Measurements from ENCODE around the gene KCNIP2. TPM values are rescaled to one million over a fixed set of nuclear protein-coding genes. Genes with fewer than 3 reads are reported as not detected.

The KCNIP2 gene
- total and polyA plus RNA-seq, 2 donors (not counting 1 experiment from before 2014, with no cell fraction given) = 0.37 to 1.8 TPM

- Histone ChIP-seq H4K20me1 (ENCODE audit: control insufficient read depth, extremely low read depth, insufficient read depth, low read length) (no peaks in the 10 kb centered on the region), H3K9me3 (ENCODE audit: control insufficient read depth, insufficient read depth, low read depth, low read length) (no peaks in the 10 kb centered on the region), H3K27ac (ENCODE audit: insufficient read depth, low read length) (no peak overlapping the region), H3K27me3 (ENCODE audit: control insufficient read depth, insufficient read depth, low read length) (no peaks in the 10 kb centered on the region), H3K4me3 (replicated peaks in 1 of 4; ENCODE audit: control extremely low read depth in 1 of 4, insufficient read depth in 1 of 4, low read depth in 3 of 4, low read length in 4 of 4) (peak overlapping the region in 2 of 4 experiments; percentile 43 to 58), H3K9ac (ENCODE audit: insufficient read depth, low read length) (no peak overlapping the region), H3K4me1 (ENCODE audit: control insufficient read depth, extremely low read depth, insufficient read depth, low read length) (peaks cover 8% of the 10 kb centered on the region), H3K79me2 (ENCODE audit: control insufficient read depth, insufficient read depth, low read length) (no peaks in the 10 kb centered on the region), H2AFZ (ENCODE audit: low read length) (no peak overlapping the region), H3K36me3 (ENCODE audit: control insufficient read depth, insufficient read depth, low read length) (no peaks in the 10 kb centered on the region), H3K4me2 (ENCODE audit: extremely low read depth, insufficient read depth, low read length) (peak overlapping the region; percentile 55)
- TF ChIP-seq EZH2 (IDR thresholded peaks at IDR 0.05; ENCODE audit: low read length, missing control alignments) (no peak), CTCF (conservative IDR thresholded peaks at IDR 0.05 in 1 of 2, IDR thresholded peaks at IDR 0.05 in 1 of 2; ENCODE audit: low read depth in 1 of 2, low read length in 2 of 2) (no peak)
- no peak for DNase-seq (ENCODE audit: low read depth in 2 of 2)
These were observed 13.9 kb downstream of the KCNIP2 start for GRCh38 chr10:101829561-101830315.

- H4K20me1 ChIP-seq (ENCODE audit: control insufficient read depth, extremely low read depth, insufficient read depth, low read length) = no peaks in the 10 kb centered on the region
- no peak overlapping the region for H2AFZ ChIP-seq (ENCODE audit: low read length)
- TF ChIP-seq CTCF (conservative IDR thresholded peaks at IDR 0.05 in 1 of 2, IDR thresholded peaks at IDR 0.05 in 1 of 2; ENCODE audit: low read depth in 1 of 2, low read length in 2 of 2) (no peak), EZH2 (IDR thresholded peaks at IDR 0.05; ENCODE audit: low read length, missing control alignments) (no peak)
- H3K79me2 ChIP-seq (ENCODE audit: control insufficient read depth, insufficient read depth, low read length) = no peaks in the 10 kb centered on the region
- H3K9me3 ChIP-seq (ENCODE audit: control insufficient read depth, insufficient read depth, low read depth, low read length) = no peaks in the 10 kb centered on the region
- peaks cover 8% of the 10 kb centered on the region for H3K4me1 ChIP-seq (ENCODE audit: control insufficient read depth, extremely low read depth, insufficient read depth, low read length)
- no peak overlapping the region for H3K4me2 ChIP-seq (ENCODE audit: extremely low read depth, insufficient read depth, low read length)
- H3K27ac ChIP-seq (ENCODE audit: insufficient read depth, low read length) = no peak overlapping the region
- H3K4me3 ChIP-seq (replicated peaks in 1 of 4; ENCODE audit: control extremely low read depth in 1 of 4, insufficient read depth in 1 of 4, low read depth in 3 of 4, low read length in 4 of 4) = no peak overlapping the region
- no peak overlapping the region for H3K9ac ChIP-seq (ENCODE audit: insufficient read depth, low read length)
- no peaks in the 10 kb centered on the region for H3K27me3 ChIP-seq (ENCODE audit: control insufficient read depth, insufficient read depth, low read length)
- DNase-seq (ENCODE audit: low read depth in 2 of 2) = no peak
- no peaks in the 10 kb centered on the region for H3K36me3 ChIP-seq (ENCODE audit: control insufficient read depth, insufficient read depth, low read length)
These were observed 14.6 kb downstream of the KCNIP2 start for GRCh38 chr10:101828766-101829551.

- Histone ChIP-seq H3K4me2 (ENCODE audit: extremely low read depth, insufficient read depth, low read length) (no peak overlapping the region), H3K9me3 (ENCODE audit: control insufficient read depth, insufficient read depth, low read depth, low read length) (no peaks in the 10 kb centered on the region), H3K4me1 (ENCODE audit: control insufficient read depth, extremely low read depth, insufficient read depth, low read length) (peaks cover 8% of the 10 kb centered on the region), H4K20me1 (ENCODE audit: control insufficient read depth, extremely low read depth, insufficient read depth, low read length) (no peaks in the 10 kb centered on the region), H3K36me3 (ENCODE audit: control insufficient read depth, insufficient read depth, low read length) (no peaks in the 10 kb centered on the region), H3K9ac (ENCODE audit: insufficient read depth, low read length) (no peak overlapping the region), H3K79me2 (ENCODE audit: control insufficient read depth, insufficient read depth, low read length) (no peaks in the 10 kb centered on the region), H2AFZ (ENCODE audit: low read length) (no peak overlapping the region), H3K4me3 (replicated peaks in 1 of 4; ENCODE audit: control extremely low read depth in 1 of 4, insufficient read depth in 1 of 4, low read depth in 3 of 4, low read length in 4 of 4) (no peak overlapping the region), H3K27ac (ENCODE audit: insufficient read depth, low read length) (no peak overlapping the region), H3K27me3 (ENCODE audit: control insufficient read depth, insufficient read depth, low read length) (no peaks in the 10 kb centered on the region)
- DNase-seq (ENCODE audit: low read depth in 2 of 2) = no peak
- TF ChIP-seq CTCF (conservative IDR thresholded peaks at IDR 0.05 in 1 of 2, IDR thresholded peaks at IDR 0.05 in 1 of 2; ENCODE audit: low read depth in 1 of 2, low read length in 2 of 2) (no peak), EZH2 (IDR thresholded peaks at IDR 0.05; ENCODE audit: low read length, missing control alignments) (no peak)
These were observed 15.5 kb downstream of the KCNIP2 start for GRCh38 chr10:101827919-101828600.

All from fibroblast of lung (primary cell).